Activated CD4-positive, alpha-beta T cell treated with anti-CD3 and anti-CD28 coated beads for 1 hour (primary cell): ENCODE results near the gene FFAR2.

Experiments used
- DNase-seq: peaks from one replicate; pipeline ENCODE4 v3.0.0-alpha.2; 2020

The FFAR2 gene

GRCh38 chr19:35491836-35492360, 43.8 kb downstream of the FFAR2 start:
- DNase-seq: no peak

- DNase-seq: no peak
Measured at GRCh38 chr19:35493971-35494370, 45.9 kb downstream of the FFAR2 start.

- peak; percentile 65 for DNase-seq
Measured at GRCh38 chr19:35495107-35496064, 47.3 kb downstream of the FFAR2 start.

DNA sequence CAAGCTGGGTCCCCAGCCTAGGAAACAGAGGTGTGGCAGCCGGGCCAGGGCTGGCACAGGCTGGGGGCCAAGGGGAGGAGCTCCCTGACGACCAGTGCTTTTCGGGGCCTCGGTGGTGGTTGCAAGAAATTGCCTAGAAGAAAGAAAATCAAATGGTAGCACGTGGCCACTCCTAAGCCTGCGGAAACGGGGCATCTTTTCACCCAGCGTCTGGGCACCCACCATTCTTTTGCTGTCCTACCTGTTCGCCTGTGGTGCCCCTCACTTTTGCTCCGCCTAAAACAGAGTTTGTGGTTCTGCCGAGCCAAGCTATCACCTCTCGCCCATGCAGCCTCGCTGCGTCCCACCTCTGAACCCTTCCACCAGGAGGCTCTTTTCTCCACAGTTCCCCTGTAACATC, 49.3 kb downstream of the FFAR2 start:
- no peak for DNase-seq

- DNase-seq: no peak
Measured at GRCh38 chr19:35498220-35498619, 50.2 kb downstream of the FFAR2 start.

GRCh38 chr19:35498984-35499527, 51.0 kb downstream of the FFAR2 start:
- DNase-seq: no peak

- DNase-seq: no peak
Measured at GRCh38 chr19:35500611-35501010, 52.6 kb downstream of the FFAR2 start.
